ENCODE measurements around the gene GSTCD.
"Not testable (repeated sequence)": the region's sequence is repeated elsewhere in the genome, so short reads cannot be mapped to it uniquely, and the experiment has no call there.

The GSTCD gene

GRCh38 chr4:105714071-105714521, 5.5 kb downstream of the GSTCD start:
- in situ Hi-C loops (cut with MboI; ENCODE audit: low sequenced_read_pairs) = no loop called here

GRCh38 chr4:105714932-105715331, 6.3 kb downstream of the GSTCD start:
- in situ Hi-C loops (cut with MboI; ENCODE audit: low sequenced_read_pairs) = no loop called here

GRCh38 chr4:105715692-105716278, 7.2 kb downstream of the GSTCD start:
- in situ Hi-C loops (cut with MboI; ENCODE audit: low sequenced_read_pairs) = no loop called here

GRCh38 chr4:105719204-105719603, 10.6 kb downstream of the GSTCD start:
- in situ Hi-C loops (cut with MboI; ENCODE audit: low sequenced_read_pairs) = no loop called here

GRCh38 chr4:105725623-105726022, 17.0 kb downstream of the GSTCD start:
- in situ Hi-C loops (cut with MboI; ENCODE audit: low sequenced_read_pairs) = no loop called here

- in situ Hi-C loops (cut with MboI; ENCODE audit: low sequenced_read_pairs) = not testable (repeated sequence)
These were observed 21.3 kb downstream of the GSTCD start for GRCh38 chr4:105729895-105730294.

GRCh38 chr4:105735217-105735616, 26.6 kb downstream of the GSTCD start:
- in situ Hi-C loops (cut with MboI; ENCODE audit: low sequenced_read_pairs) = not testable (repeated sequence)

GRCh38 chr4:105741548-105741947, 33.0 kb downstream of the GSTCD start:
- in situ Hi-C loops (cut with MboI; ENCODE audit: low sequenced_read_pairs) = no loop called here

GRCh38 chr4:105748222-105748621, 39.6 kb downstream of the GSTCD start:
- in situ Hi-C loops (cut with MboI; ENCODE audit: low sequenced_read_pairs) = no loop called here

- in situ Hi-C loops (cut with MboI; ENCODE audit: low sequenced_read_pairs) = no loop called here
These were observed 43.2 kb downstream of the GSTCD start for GRCh38 chr4:105751718-105752299.

GRCh38 chr4:105753361-105753760, 44.8 kb downstream of the GSTCD start:
- in situ Hi-C loops (cut with MboI; ENCODE audit: low sequenced_read_pairs) = no loop called here

- in situ Hi-C loops (cut with MboI; ENCODE audit: low sequenced_read_pairs) = no loop called here
These were observed 46.8 kb downstream of the GSTCD start for GRCh38 chr4:105755375-105755774.

GRCh38 chr4:105758958-105759357, 50.4 kb downstream of the GSTCD start:
- in situ Hi-C loops (cut with MboI; ENCODE audit: low sequenced_read_pairs) = no loop called here

GRCh38 chr4:105765690-105766407, 57.3 kb downstream of the GSTCD start:
- in situ Hi-C loops (cut with MboI; ENCODE audit: low sequenced_read_pairs) = no loop called here

- in situ Hi-C loops (cut with MboI; ENCODE audit: low sequenced_read_pairs) = no loop called here
These were observed 59.0 kb downstream of the GSTCD start for GRCh38 chr4:105767579-105767978.

GRCh38 chr4:105770524-105770923, 61.9 kb downstream of the GSTCD start:
- in situ Hi-C loops (cut with MboI; ENCODE audit: low sequenced_read_pairs) = not testable (repeated sequence)

GRCh38 chr4:105772065-105772464, 63.5 kb downstream of the GSTCD start:
- in situ Hi-C loops (cut with MboI; ENCODE audit: low sequenced_read_pairs) = not testable (repeated sequence)

GRCh38 chr4:105775760-105776415, 67.3 kb downstream of the GSTCD start:
- in situ Hi-C loops (cut with MboI; ENCODE audit: low sequenced_read_pairs) = not testable (repeated sequence)

GRCh38 chr4:105780176-105780575, 71.6 kb downstream of the GSTCD start:
- in situ Hi-C loops (cut with MboI; ENCODE audit: low sequenced_read_pairs) = no loop called here

GRCh38 chr4:105784761-105785160, 76.2 kb downstream of the GSTCD start:
- in situ Hi-C loops (cut with MboI; ENCODE audit: low sequenced_read_pairs) = no loop called here

GRCh38 chr4:105785792-105786191, 77.2 kb downstream of the GSTCD start:
- in situ Hi-C loops (cut with MboI; ENCODE audit: low sequenced_read_pairs) = no loop called here

GRCh38 chr4:105786748-105787147, 78.2 kb downstream of the GSTCD start:
- in situ Hi-C loops (cut with MboI; ENCODE audit: low sequenced_read_pairs) = no loop called here

All from HL-60/S4 treated with phorbol 12-myristate 13-acetate at 8.2 ng/mL for 4 days and 3 days (cell line).